ENCODE results near the gene NMRAL1. TPM values are rescaled to one million over a fixed set of nuclear protein-coding genes. Genes with fewer than 3 reads are reported as not detected.
A peak's percentile ranks its signal among the peaks of the same experiment; 100 is the strongest.

NMRAL1 gene
- total RNA-seq, 1 donor from 2014 or later = 62.7 TPM

DNA sequence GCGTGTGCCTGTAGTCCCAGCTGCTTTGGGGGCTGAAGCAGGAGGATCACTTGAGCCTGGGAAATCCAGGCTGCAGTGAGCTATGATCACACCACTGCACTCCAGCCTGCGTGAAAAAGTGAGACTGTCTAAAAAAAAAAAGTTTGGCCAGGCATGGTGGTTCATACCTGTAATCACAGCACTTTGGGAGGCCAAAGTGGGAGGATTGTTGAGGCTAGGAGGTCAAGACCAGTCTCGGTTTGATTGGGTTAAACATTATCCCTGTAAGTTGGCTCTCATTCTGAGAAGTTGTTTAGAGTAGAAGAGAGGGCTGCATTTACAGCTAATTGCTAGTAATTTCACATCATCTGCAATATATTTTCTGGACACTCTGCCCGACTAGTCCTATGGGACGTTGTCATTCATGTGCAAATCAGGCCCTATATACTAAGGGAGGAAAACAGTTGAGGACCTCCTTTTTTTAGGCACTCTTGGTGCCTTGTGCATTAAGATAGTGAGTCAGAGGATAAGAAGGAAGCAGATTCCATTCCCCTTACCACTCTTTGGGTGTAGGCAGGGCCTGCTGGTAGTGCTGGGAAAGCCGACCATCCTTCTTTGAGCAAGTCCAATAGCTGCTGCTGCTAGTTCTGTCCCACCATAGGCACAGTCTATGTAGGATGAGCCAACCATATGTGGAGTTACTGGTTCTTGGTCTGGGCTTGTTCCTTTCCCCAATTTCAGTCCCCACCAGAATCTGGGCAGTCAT, 20.5 kb upstream of the NMRAL1 start:
- DNase-seq (ENCODE audit: low read depth) (peak; percentile 97), FAIRE-seq (no peak)
- H3K27me3 ChIP-seq (ENCODE audit: control insufficient read depth, insufficient read depth, low read length) = no peaks in the 10 kb centered on the region
- no peak overlapping the region for H3K4me3 ChIP-seq (ENCODE audit: low read depth, low read length)
- no peaks in the 10 kb centered on the region for H3K36me3 ChIP-seq (ENCODE audit: control insufficient read depth, insufficient read depth, low read length)
- TF ChIP-seq, protein P1, sequence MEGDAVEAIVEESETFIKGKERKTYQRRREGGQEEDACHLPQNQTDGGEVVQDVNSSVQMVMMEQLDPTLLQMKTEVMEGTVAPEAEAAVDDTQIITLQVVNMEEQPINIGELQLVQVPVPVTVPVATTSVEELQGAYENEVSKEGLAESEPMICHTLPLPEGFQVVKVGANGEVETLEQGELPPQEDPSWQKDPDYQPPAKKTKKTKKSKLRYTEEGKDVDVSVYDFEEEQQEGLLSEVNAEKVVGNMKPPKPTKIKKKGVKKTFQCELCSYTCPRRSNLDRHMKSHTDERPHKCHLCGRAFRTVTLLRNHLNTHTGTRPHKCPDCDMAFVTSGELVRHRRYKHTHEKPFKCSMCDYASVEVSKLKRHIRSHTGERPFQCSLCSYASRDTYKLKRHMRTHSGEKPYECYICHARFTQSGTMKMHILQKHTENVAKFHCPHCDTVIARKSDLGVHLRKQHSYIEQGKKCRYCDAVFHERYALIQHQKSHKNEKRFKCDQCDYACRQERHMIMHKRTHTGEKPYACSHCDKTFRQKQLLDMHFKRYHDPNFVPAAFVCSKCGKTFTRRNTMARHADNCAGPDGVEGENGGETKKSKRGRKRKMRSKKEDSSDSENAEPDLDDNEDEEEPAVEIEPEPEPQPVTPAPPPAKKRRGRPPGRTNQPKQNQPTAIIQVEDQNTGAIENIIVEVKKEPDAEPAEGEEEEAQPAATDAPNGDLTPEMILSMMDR (IDR thresholded peaks at IDR 0.05; ENCODE audit: insufficient read depth, low read length, severe bottlenecking) = no peak

DNA sequence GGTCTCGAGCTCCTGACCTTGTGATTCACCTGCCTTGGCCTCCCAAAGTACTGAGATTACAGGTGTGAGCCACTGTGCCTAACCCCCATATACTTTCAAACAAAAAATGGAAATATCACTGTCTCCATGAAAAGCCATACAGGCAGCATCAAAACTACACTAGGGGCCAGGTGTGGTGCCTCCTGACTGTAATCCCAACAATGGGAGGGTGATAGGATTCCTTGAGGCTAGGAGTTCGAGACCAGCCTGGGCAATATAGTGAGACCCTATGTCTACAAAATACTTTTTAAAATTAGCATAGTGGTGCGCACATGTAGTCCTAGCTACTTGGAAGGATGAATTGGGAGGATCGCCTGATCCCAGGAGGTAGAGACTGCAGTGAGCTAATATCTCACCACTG, 17.5 kb upstream of the NMRAL1 start:
- FAIRE-seq = no peak
- H3K36me3 ChIP-seq (ENCODE audit: control insufficient read depth, insufficient read depth, low read length) = peaks cover 1% of the 10 kb centered on the region

DNA sequence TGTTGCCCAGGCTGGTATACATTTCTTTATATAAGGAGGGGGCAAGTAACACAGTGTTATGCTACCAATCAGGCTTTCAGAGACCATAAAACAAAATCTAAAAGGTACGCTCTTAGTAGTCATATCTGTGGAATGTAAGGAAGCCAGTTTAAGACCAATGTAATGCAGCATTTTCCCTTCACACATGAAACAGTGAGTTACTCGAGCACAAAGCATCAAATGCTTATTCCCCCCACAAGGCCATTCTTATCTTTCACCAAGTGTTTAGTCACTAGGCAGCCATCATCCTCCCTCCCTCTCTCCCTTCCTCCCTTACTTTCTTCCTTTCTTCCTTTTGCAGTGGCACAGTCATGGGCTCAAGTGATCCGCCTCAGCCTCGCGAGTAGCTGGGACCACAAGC, 14.6 kb upstream of the NMRAL1 start:
- TF ChIP-seq, protein P1 (IDR thresholded peaks at IDR 0.05; ENCODE audit: insufficient read depth, low read length, severe bottlenecking) = no peak
- peaks cover 1% of the 10 kb centered on the region for H3K36me3 ChIP-seq (ENCODE audit: control insufficient read depth, insufficient read depth, low read length)
- peak; percentile 77 for DNase-seq (ENCODE audit: low read depth)
- H3K4me3 ChIP-seq (ENCODE audit: low read depth, low read length) = no peak overlapping the region
- no peak for FAIRE-seq
- no peaks in the 10 kb centered on the region for H3K27me3 ChIP-seq (ENCODE audit: control insufficient read depth, insufficient read depth, low read length)

More for the DNA sequence above, 17.5 kb upstream of the NMRAL1 start:
- DNase-seq (ENCODE audit: low read depth) = no peak
- TF ChIP-seq, protein P1 (IDR thresholded peaks at IDR 0.05; ENCODE audit: insufficient read depth, low read length, severe bottlenecking) = no peak
- no peak overlapping the region for H3K4me3 ChIP-seq (ENCODE audit: low read depth, low read length)
- H3K27me3 ChIP-seq (ENCODE audit: control insufficient read depth, insufficient read depth, low read length) = no peaks in the 10 kb centered on the region

DNA sequence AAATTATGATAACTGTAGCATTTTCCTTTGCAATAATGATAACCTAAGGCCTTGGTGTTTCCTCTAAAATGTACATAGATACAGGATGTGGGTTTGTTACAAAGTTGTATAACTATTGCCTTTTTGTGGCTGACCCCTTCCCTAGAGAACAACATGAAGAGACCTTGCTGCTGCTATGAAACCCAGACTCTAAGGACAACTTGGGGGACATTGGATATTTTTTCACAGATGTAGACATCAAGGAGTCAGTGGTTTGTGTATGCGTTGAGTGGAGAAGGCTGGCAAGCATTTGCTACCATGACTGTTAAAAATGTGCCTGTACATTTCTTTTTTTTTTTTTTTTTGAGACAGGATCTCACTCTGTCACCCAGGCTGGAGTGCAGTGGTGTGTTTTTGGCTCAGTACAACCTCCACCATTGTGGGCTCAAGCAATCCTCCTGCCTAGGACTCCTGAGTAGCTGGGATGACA, 14.1 kb upstream of the NMRAL1 start:
- FAIRE-seq = no peak
- H3K36me3 ChIP-seq (ENCODE audit: control insufficient read depth, insufficient read depth, low read length) = peaks cover 1% of the 10 kb centered on the region

DNA sequence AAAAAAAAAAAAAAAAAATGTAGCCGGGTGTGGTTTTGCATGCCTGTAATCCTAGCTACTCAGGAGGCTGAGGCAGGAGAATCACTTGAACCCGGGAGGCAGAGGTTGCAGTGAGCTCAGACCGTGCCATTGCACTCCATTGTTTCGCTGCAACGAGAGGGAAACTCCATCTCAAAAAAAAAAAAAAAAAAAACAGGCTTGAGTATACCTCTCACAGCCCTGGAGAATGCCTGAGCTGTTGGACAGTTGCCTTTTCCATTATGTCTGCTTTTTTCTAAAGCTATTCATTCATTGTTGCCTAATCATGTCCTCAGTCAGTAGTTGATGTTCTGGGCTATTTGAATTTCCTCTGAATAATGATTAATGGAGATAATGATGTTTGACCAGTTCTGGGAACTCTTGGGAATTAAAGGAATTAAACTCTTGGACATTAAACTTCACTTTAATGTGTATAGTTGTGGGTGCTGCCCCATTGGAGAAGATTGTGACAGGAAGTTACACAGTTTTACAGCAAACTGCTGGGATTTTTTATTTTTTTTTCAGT, 13.6 kb upstream of the NMRAL1 start:
- peak; percentile 69 for DNase-seq (ENCODE audit: low read depth)
- H3K36me3 ChIP-seq (ENCODE audit: control insufficient read depth, insufficient read depth, low read length) = peaks cover 1% of the 10 kb centered on the region
- TF ChIP-seq, protein P1 (IDR thresholded peaks at IDR 0.05; ENCODE audit: insufficient read depth, low read length, severe bottlenecking) = no peak
- H3K4me3 ChIP-seq (ENCODE audit: low read depth, low read length) = no peak overlapping the region
- H3K27me3 ChIP-seq (ENCODE audit: control insufficient read depth, insufficient read depth, low read length) = no peaks in the 10 kb centered on the region
- no peak for FAIRE-seq

More for the DNA sequence above, 14.1 kb upstream of the NMRAL1 start:
- TF ChIP-seq, protein P1 (IDR thresholded peaks at IDR 0.05; ENCODE audit: insufficient read depth, low read length, severe bottlenecking) = no peak
- DNase-seq (ENCODE audit: low read depth) = no peak
- Histone ChIP-seq H3K27me3 (ENCODE audit: control insufficient read depth, insufficient read depth, low read length) (no peaks in the 10 kb centered on the region), H3K4me3 (ENCODE audit: low read depth, low read length) (no peak overlapping the region)

All from bronchial epithelial cell (primary cell).